SJCRH30 (cell line): ENCODE results near the gene DYNLT4. TPM values are rescaled to one million over a fixed set of nuclear protein-coding genes. Genes with fewer than 3 reads are reported as not detected.
"Not testable (repeated sequence)": the region's sequence is repeated elsewhere in the genome, so short reads cannot be mapped to it uniquely, and the experiment has no call there.

ENCODE experiments used
- DNase-seq, 2 experiments: peaks; one replicate each; pipeline ENCODE4 v3.0.0-alpha.2; 2015 to 2020
- H3K27ac ChIP-seq: fragments of 250-450 bp; sonication (Bioruptor Pico); 2 replicates; pipeline ENCODE4 v1.5.1; 2020; ENCODE audit warnings: mild to moderate bottlenecking, moderate library complexity
- H3K27me3 ChIP-seq: fragments of 250-450 bp; sonication (Bioruptor Pico); 2 replicates; pipeline ENCODE4 v1.5.1; 2020; ENCODE audit warnings: mild to moderate bottlenecking, moderate library complexity
- H3K36me3 ChIP-seq: fragments of 250-450 bp; sonication (Bioruptor Pico); 2 replicates; pipeline ENCODE4 v1.5.1; 2020; ENCODE audit warnings: mild to moderate bottlenecking, moderate library complexity
- H3K4me1 ChIP-seq: fragments of 250-450 bp; sonication (Bioruptor Pico); 2 replicates; pipeline ENCODE4 v1.5.1; 2020; ENCODE audit warnings: mild to moderate bottlenecking, moderate library complexity
- H3K4me3 ChIP-seq: fragments of 250-450 bp; sonication (Bioruptor Pico); 2 replicates; pipeline ENCODE4 v1.5.1; 2020; ENCODE audit warnings: mild to moderate bottlenecking, moderate library complexity
- H3K9me3 ChIP-seq: fragments of 250-450 bp; sonication (Bioruptor Pico); replicated peaks from 2 replicates; pipeline ENCODE4 v1.5.1; 2020; ENCODE audit warnings: mild to moderate bottlenecking, moderate library complexity
- total RNA-seq: library from RNA; depleted of rRNA; stranded (reverse); fragments of >200 nt; shearing (Covaris generic); gene quantifications from 2 replicates; pipeline ENCODE4 v1.2.3, GENCODE V29; 2014

DYNLT4 gene
- total RNA-seq, 1 experiment from 2014 or later = not detected

DNA sequence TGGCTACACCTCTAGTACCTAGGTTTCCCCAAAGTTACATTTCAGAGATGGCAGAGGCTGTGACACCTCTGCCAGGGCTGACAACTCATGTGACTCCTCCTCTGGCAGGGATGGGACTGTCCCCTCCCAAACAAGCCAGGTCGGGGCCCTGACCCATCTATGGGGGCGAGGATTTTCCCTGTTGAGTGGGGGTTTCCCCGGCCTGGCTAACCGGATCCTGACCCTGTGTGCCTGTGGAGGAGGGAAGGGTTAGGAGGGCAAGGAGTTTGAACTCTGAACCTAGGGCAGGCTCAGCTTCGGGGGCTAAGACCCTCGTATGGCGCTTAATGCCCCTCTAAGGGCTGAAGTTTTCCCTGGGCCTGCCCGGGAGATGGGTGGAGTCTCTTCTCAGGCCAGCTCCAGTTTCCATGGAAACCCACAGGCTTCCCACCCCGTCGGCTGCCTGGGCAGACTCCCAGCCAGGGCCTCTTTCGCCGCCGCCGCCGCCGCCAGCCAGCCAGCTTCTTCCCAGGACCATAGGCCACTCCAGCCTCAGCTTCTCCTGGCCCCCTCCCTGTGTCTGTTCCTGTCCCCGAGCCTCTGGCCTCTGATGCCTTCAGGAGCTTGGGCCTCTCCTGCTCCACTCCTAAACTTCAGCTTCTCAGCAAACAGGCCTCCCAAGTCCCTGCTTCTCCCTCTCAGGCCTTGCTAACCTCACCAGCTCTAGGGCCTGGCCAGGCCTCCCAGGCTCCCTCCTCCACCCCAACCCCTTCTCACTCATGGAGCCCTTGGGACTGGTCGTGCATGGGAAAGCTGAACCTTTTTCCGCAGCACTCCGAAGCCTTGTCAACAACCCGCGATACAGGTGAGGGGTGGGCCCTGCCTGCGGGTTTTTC is 1.1 kb upstream of the DYNLT4 start, which contains the start of gene BTBD19:
TSS of gene BTBD19 (plus strand) at position 461 of the 875 bp plus-strand sequence. CDS start at position 759, 298 bp downstream.
- H3K27me3 ChIP-seq = no peaks in the 10 kb centered on the region
- peaks cover 30% of the 10 kb centered on the region for H3K4me1 ChIP-seq
- peaks cover 5% of the 10 kb centered on the region; the same call in 1 of the 2 replicates for H3K36me3 ChIP-seq
- H3K4me3 ChIP-seq = peak within 1 kb of the TSS; percentile 28
- H3K27ac ChIP-seq = peak within 1 kb of the TSS; percentile 93
- H3K9me3 ChIP-seq = no peaks in the 10 kb centered on the region
- peak; percentile 88 for DNase-seq

GRCh38 chr1:44807364-44808062 is 362 bp upstream of the DYNLT4 start:
- Histone ChIP-seq H3K36me3 (peaks cover 11% of the 10 kb centered on the region; the same call in 1 of the 2 replicates), H3K9me3 (no peaks in the 10 kb centered on the region), H3K27me3 (no peaks in the 10 kb centered on the region), H3K4me1 (peaks cover 34% of the 10 kb centered on the region), H3K4me3 (peak overlapping the region; percentile 28), H3K27ac (peak overlapping the region; percentile 93)
- DNase-seq = peak; percentile 90 to 92

DNA sequence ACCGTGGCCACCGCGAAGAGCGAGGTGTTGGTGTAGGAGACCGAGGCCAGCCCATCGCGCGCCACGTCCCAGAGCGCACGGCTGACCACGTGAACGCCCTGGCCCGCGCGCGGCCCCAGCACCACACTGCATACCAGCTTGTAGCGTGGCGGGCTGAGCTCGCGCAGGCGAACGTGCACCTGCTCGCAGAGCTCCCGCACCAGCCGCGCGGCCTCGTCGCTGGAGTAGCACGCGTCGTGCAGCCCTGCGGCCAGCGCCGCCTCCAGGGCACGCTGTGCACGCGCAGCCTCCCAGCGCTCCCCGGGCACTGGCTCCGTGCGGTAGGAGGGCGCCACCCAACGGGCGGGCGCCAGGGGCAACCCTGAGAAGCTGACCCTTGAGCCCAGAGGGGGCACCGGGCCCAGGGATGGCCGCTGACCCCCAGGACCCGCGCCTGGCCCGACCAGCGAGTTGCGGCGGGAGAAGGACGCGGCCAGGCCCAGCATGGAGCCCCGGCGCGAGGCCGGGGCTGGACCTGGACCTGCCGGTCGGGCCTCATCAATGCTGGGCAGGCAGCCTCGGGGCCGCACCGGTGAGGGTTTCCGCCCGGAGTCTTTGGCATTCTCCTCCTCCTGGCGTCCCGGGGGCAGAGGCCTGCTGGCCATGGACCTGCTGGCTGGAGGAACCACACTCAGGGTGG is 987 bp downstream of the DYNLT4 start:
- no peak for DNase-seq
- peaks cover 11% of the 10 kb centered on the region; the same call in 1 of the 2 replicates for H3K36me3 ChIP-seq
- H3K4me1 ChIP-seq = peaks cover 42% of the 10 kb centered on the region
- H3K27ac ChIP-seq = no peak overlapping the region; the same call in 1 of the 2 replicates
- no peaks in the 10 kb centered on the region for H3K27me3 ChIP-seq
- no peaks in the 10 kb centered on the region for H3K9me3 ChIP-seq
- H3K4me3 ChIP-seq = no peak overlapping the region

GRCh38 chr1:44805311-44806024 is 1.7 kb downstream of the DYNLT4 start:
- Histone ChIP-seq H3K27ac (no peak overlapping the region), H3K4me1 (peaks cover 42% of the 10 kb centered on the region), H3K9me3 (no peaks in the 10 kb centered on the region), H3K4me3 (no peak overlapping the region), H3K36me3 (peaks cover 11% of the 10 kb centered on the region; the same call in 1 of the 2 replicates), H3K27me3 (no peaks in the 10 kb centered on the region)
- DNase-seq = no peak

GRCh38 chr1:44803312-44804095 is 3.6 kb downstream of the DYNLT4 start:
- Histone ChIP-seq H3K4me3 (no peak overlapping the region), H3K4me1 (peaks cover 36% of the 10 kb centered on the region), H3K9me3 (no peaks in the 10 kb centered on the region), H3K27me3 (no peaks in the 10 kb centered on the region), H3K36me3 (peaks cover 11% of the 10 kb centered on the region; the same call in 1 of the 2 replicates), H3K27ac (peak overlapping the region; percentile 50; the same call in 1 of the 2 replicates)
- DNase-seq = no peak

- Histone ChIP-seq H3K27me3 (no peaks in the 10 kb centered on the region), H3K27ac (peak overlapping the region; percentile 50; the same call in 1 of the 2 replicates), H3K36me3 (peaks cover 11% of the 10 kb centered on the region; the same call in 1 of the 2 replicates), H3K4me1 (peaks cover 32% of the 10 kb centered on the region), H3K9me3 (no peaks in the 10 kb centered on the region), H3K4me3 (no peak overlapping the region)
- no peak for DNase-seq
Measured at GRCh38 chr1:44803062-44803311, 4.2 kb downstream of the DYNLT4 start.

GRCh38 chr1:44802306-44803061 is 4.7 kb downstream of the DYNLT4 start:
- Histone ChIP-seq H3K27me3 (no peaks in the 10 kb centered on the region), H3K9me3 (no peaks in the 10 kb centered on the region), H3K4me3 (no peak overlapping the region), H3K36me3 (peaks cover 11% of the 10 kb centered on the region; the same call in 1 of the 2 replicates), H3K27ac (peak overlapping the region; percentile 50), H3K4me1 (peaks cover 27% of the 10 kb centered on the region)
- peak; percentile 71 to 74 for DNase-seq

- DNase-seq = no peak
- peak overlapping the region; percentile 50; the same call in 1 of the 2 replicates for H3K27ac ChIP-seq
- peaks cover 19% of the 10 kb centered on the region for H3K4me1 ChIP-seq
- no peaks in the 10 kb centered on the region for H3K9me3 ChIP-seq
- H3K36me3 ChIP-seq = peaks cover 11% of the 10 kb centered on the region; the same call in 1 of the 2 replicates
- no peak overlapping the region for H3K4me3 ChIP-seq
- no peaks in the 10 kb centered on the region for H3K27me3 ChIP-seq
Measured at GRCh38 chr1:44801491-44802305, 5.5 kb downstream of the DYNLT4 start.

GRCh38 chr1:44799770-44800584 is 7.2 kb downstream of the DYNLT4 start, which contains the start of gene PLK3:
Gene PLK3 (plus strand): TSS chr1:44800377. CDS start chr1:44800464, 87 bp downstream.
- H3K4me3 ChIP-seq = peak within 1 kb of the TSS; percentile 63
- peak; percentile 98 to 99 for DNase-seq
- no peaks in the 10 kb centered on the region for H3K27me3 ChIP-seq
- peaks cover 7% of the 10 kb centered on the region; the same call in 1 of the 2 replicates for H3K36me3 ChIP-seq
- H3K4me1 ChIP-seq = peaks cover 17% of the 10 kb centered on the region
- peak within 1 kb of the TSS; percentile 13 for H3K27ac ChIP-seq
- no peaks in the 10 kb centered on the region for H3K9me3 ChIP-seq

GRCh38 chr1:44798481-44799365 is 8.4 kb downstream of the DYNLT4 start:
- 0 out of 2 replicates have a peak, but pooled peaks cover 7% of the 10 kb centered on the region for H3K36me3 ChIP-seq

GRCh38 chr1:44797886-44798285 is 9.3 kb downstream of the DYNLT4 start:
- not testable (repeated sequence) for H3K27ac ChIP-seq, DNase-seq, H3K36me3 ChIP-seq, H3K9me3 ChIP-seq, H3K4me3 ChIP-seq, H3K27me3 ChIP-seq
- H3K4me1 ChIP-seq = peaks cover 16% of the 10 kb centered on the region

More at GRCh38 chr1:44798481-44799365, 8.4 kb downstream of the DYNLT4 start:
- Histone ChIP-seq H3K27me3 (no peaks in the 10 kb centered on the region), H3K4me3 (no peak overlapping the region; the same call in 1 of the 2 replicates), H3K27ac (no peak overlapping the region), H3K9me3 (no peaks in the 10 kb centered on the region), H3K4me1 (peaks cover 17% of the 10 kb centered on the region)
- no peak for DNase-seq
